DOHH2 (cell line): ENCODE results near the gene DGCR2.
"Not testable (repeated sequence)": the region's sequence is repeated elsewhere in the genome, so short reads cannot be mapped to it uniquely, and the experiment has no call there.

ENCODE experiments used
- H3F3A ChIP-seq: fragments of 200-600 bp; sonication (generic), shearing (Covaris generic); 2 replicates; pipeline ENCODE4 v1.6.0; 2016; ENCODE audit warnings: antibody characterized with exemption, mild to moderate bottlenecking; ENCODE audit not compliant: control insufficient read depth, insufficient read depth
- H3K27ac ChIP-seq: fragments of 200-600 bp; sonication (generic); 2 replicates; pipeline ENCODE4 v1.5.1; 2014; ENCODE audit warnings: low read depth, mild to moderate bottlenecking, low read length, moderate library complexity
- H3K27me3 ChIP-seq: fragments of 200-600 bp; sonication (generic); 2 replicates; pipeline ENCODE4 v1.6.1; 2014; ENCODE audit warnings: mild to moderate bottlenecking, low read length, mixed read lengths; ENCODE audit not compliant: control insufficient read depth
- H3K36me3 ChIP-seq: fragments of 200-600 bp; sonication (generic); 2 replicates; pipeline ENCODE4 v1.6.1; 2014; ENCODE audit warnings: mild to moderate bottlenecking, low read length, moderate library complexity, mixed read lengths; ENCODE audit not compliant: control insufficient read depth
- H3K4me1 ChIP-seq: fragments of 200-600 bp; sonication (generic); 2 replicates; pipeline ENCODE4 v1.6.1; 2014; ENCODE audit warnings: mild to moderate bottlenecking, low read length, mixed read lengths; ENCODE audit not compliant: control insufficient read depth
- H3K4me2 ChIP-seq: fragments of 200-600 bp; sonication (generic); 2 replicates; pipeline ENCODE4 v1.6.0; 2014; ENCODE audit warnings: mild to moderate bottlenecking, low read length, moderate library complexity
- H3K4me3 ChIP-seq: fragments of 200-600 bp; sonication (generic); 2 replicates; pipeline ENCODE4 v1.5.1; 2014; ENCODE audit warnings: mild to moderate bottlenecking, low read length, mixed read lengths
- H3K79me2 ChIP-seq: fragments of 200-600 bp; sonication (generic); 2 replicates; pipeline ENCODE4 v1.6.1; 2014; ENCODE audit warnings: mild to moderate bottlenecking, low read length, mixed read lengths; ENCODE audit not compliant: control insufficient read depth
- H3K9me2 ChIP-seq: fragments of 200-600 bp; sonication (generic); replicated peaks from 2 replicates; pipeline ENCODE4 v1.6.1; 2014; ENCODE audit warnings: mild to moderate bottlenecking, low read length, mixed read lengths; ENCODE audit not compliant: control insufficient read depth
- H3K9me3 ChIP-seq: fragments of 200-600 bp; sonication (generic); 2 replicates; pipeline ENCODE4 v1.6.1; 2014; ENCODE audit warnings: antibody characterized with exemption, low read length, mixed read lengths; ENCODE audit not compliant: control insufficient read depth, insufficient read depth
- H4K20me1 ChIP-seq: fragments of 200-600 bp; sonication (generic); 2 replicates; pipeline ENCODE4 v1.6.0; 2014; ENCODE audit warnings: low read depth, mild to moderate bottlenecking, antibody characterized with exemption, low read length, moderate library complexity; ENCODE audit not compliant: control insufficient read depth, insufficient read depth
- CTCF ChIP-seq: fragments of 200-600 bp; sonication (generic); IDR thresholded peaks from one replicate; pipeline ENCODE4 v1.5.1; 2014; ENCODE audit warnings: antibody characterized with exemption, mild to moderate bottlenecking, low read depth, low read length; ENCODE audit not compliant: poor library complexity, severe bottlenecking
- EZH2phosphoT487 ChIP-seq: fragments of 200-600 bp; sonication (generic); IDR thresholded peaks from 2 replicates; pipeline ENCODE4 v1.6.1; 2017; ENCODE audit warnings: borderline replicate concordance, mild to moderate bottlenecking, antibody characterized with exemption, low read length, moderate library complexity, mixed read lengths

Gene DGCR2

GRCh38 chr22:19035474-19036228 lies 86.6 kb downstream of the DGCR2 start:
- Histone ChIP-seq H3K4me3 (no peak overlapping the region), H3K4me1 (no peaks in the 10 kb centered on the region), H3K4me2 (no peak overlapping the region), H3K36me3 (no peaks in the 10 kb centered on the region), H3K79me2 (no peaks in the 10 kb centered on the region), H3F3A (no peaks in the 10 kb centered on the region), H3K27me3 (no peaks in the 10 kb centered on the region), H3K9me3 (no peaks in the 10 kb centered on the region), H3K27ac (no peak overlapping the region), H4K20me1 (0 out of 2 replicates have a peak, but pooled peaks cover 3% of the 10 kb centered on the region), H3K9me2 (no peaks in the 10 kb centered on the region)
- TF ChIP-seq CTCF = no peak
- TF ChIP-seq EZH2phosphoT487 = no peak

GRCh38 chr22:19035126-19035473 lies 87.1 kb downstream of the DGCR2 start:
- not testable (repeated sequence) for H3K79me2 ChIP-seq, H3K27ac ChIP-seq, H3F3A ChIP-seq, H3K4me2 ChIP-seq, H3K9me2 ChIP-seq, H3K27me3 ChIP-seq, H3K4me1 ChIP-seq, H3K36me3 ChIP-seq, H4K20me1 ChIP-seq, H3K4me3 ChIP-seq, H3K9me3 ChIP-seq

- not testable (repeated sequence) for H3K4me1 ChIP-seq, H3K27ac ChIP-seq, H3F3A ChIP-seq, H3K36me3 ChIP-seq, H3K9me3 ChIP-seq, H3K79me2 ChIP-seq, H3K27me3 ChIP-seq, H3K4me2 ChIP-seq, H3K4me3 ChIP-seq, H3K9me2 ChIP-seq, H4K20me1 ChIP-seq
Observed at GRCh38 chr22:19034724-19035120, 87.5 kb downstream of the DGCR2 start.

GRCh38 chr22:19034031-19034723 lies 88.0 kb downstream of the DGCR2 start:
- H3K27me3 ChIP-seq, H3K36me3 ChIP-seq, H3K4me1 ChIP-seq, H3K27ac ChIP-seq, H3K4me2 ChIP-seq, H3K9me3 ChIP-seq, H3K4me3 ChIP-seq, H3F3A ChIP-seq, H4K20me1 ChIP-seq, H3K9me2 ChIP-seq, H3K79me2 ChIP-seq: not testable (repeated sequence)

GRCh38 chr22:19033568-19033905 lies 88.7 kb downstream of the DGCR2 start:
- H3K9me2 ChIP-seq, H4K20me1 ChIP-seq, H3K4me2 ChIP-seq, H3K4me3 ChIP-seq, H3K79me2 ChIP-seq, H3K27ac ChIP-seq, H3K36me3 ChIP-seq, H3K4me1 ChIP-seq, H3K27me3 ChIP-seq, H3F3A ChIP-seq, H3K9me3 ChIP-seq: not testable (repeated sequence)

GRCh38 chr22:19032898-19033567 lies 89.2 kb downstream of the DGCR2 start:
- not testable (repeated sequence) for H3K27me3 ChIP-seq, H3K4me2 ChIP-seq, H3K4me1 ChIP-seq, H4K20me1 ChIP-seq, H3F3A ChIP-seq, H3K36me3 ChIP-seq, H3K9me3 ChIP-seq, H3K27ac ChIP-seq, H3K79me2 ChIP-seq, H3K9me2 ChIP-seq, H3K4me3 ChIP-seq

GRCh38 chr22:19032156-19032785 lies 89.9 kb downstream of the DGCR2 start:
- not testable (repeated sequence) for H3K9me2 ChIP-seq, H3K4me1 ChIP-seq, H3K9me3 ChIP-seq, H3K27ac ChIP-seq, H3K4me3 ChIP-seq, H3F3A ChIP-seq, H3K4me2 ChIP-seq, H3K27me3 ChIP-seq, H3K79me2 ChIP-seq, H4K20me1 ChIP-seq, H3K36me3 ChIP-seq
